HG02938 (cell line): ENCODE results near the gene QRFP.

Experiments used
- ATAC-seq: cut with Tn5 transposase; IDR thresholded peaks from one replicate; pipeline ENCODE4 v1.9.1; 2021; ENCODE audit warnings: mild to moderate bottlenecking, moderate library complexity; ENCODE audit not compliant: unreplicated experiment

Gene QRFP, protein sequence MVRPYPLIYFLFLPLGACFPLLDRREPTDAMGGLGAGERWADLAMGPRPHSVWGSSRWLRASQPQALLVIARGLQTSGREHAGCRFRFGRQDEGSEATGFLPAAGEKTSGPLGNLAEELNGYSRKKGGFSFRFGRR

DNA sequence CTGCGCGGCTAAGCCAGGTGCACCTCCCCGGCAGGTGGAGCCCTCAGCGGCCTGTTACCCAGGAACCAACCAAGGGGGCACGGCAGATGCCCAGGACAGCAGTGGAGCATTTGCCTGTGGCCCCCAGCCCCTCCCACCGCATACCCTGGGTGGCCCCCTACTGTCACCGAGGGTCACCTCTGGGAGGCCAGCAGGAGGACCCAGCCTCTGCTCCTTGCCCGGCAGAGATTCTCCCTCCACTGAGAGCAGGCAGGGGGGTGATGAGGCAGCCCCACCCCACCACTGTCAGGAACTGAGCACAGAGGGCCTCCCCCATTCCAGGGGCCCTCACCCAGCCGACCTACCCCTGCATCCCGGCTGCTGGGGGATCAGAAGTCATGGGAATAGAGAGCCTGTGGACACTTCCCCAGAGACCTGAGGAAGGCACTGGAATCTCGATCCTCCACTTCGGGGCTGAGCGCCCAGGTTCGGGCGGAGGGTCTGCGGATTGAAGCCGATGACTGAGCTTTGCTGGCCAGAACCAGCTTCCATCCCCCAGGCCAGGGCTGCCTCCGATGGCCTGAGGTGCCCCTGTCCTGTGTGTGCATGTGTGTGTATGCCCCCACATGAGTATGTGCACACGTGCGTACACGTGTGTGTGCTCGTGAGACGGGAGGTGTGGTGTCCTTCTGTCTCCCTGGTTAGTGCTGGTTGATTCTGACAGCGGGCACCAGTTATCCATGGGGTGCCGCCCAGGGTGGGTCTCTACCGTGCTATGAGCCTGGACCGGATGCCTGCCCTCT, at the start of gene QRFP:
Gene QRFP (minus strand): TSS at position 580 of the 782 bp plus-strand sequence. CDS start 2,974 bp downstream, outside the sequence.
- no peak for ATAC-seq

DNA sequence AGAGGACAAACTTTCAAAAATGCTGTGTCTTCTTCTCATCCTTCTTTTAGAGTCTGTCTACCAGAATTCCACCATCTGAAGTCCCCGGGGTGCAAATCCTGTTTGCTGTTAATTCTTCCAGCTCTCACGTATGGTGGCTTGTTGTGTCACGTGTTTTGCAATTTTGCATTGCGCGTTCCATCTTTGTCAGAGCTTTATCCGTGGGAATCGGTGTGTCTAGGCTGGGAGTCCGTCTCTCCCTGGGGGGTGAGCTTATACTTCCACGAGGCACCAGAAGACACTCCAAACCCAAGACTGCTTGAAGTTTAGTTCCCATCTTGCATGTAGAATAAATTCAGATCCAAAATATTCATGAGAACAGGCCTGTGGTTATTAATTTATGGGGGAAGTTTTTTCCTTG, 48.6 kb upstream of the QRFP start:
- ATAC-seq, result no peak

DNA sequence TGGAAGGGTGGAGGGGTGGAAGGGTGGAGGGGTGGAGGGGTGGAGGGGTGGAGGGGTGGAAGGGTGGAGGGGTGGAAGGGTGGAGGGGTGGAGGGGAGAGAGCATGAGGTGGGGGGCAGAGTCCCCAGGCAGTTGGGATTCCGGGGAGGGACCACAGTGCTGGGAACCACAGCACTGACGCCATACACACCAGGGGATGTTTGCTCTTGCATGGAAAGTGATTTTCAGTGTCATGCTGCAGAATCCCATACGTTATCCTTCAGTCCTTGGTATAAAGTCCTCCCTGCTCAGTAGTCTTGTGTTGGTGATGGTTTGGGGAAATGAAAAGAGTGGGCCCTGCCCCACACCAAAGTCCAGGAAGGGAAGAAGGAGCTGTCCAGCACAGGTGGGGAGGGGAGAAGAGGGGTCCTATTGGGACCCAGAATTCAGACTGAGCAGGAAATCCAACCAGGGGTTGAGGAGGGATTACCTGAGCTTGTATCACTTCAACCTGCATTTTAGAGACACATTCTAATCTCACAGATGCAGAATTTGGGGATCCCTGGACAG, 48.0 kb upstream of the QRFP start:
- no peak for ATAC-seq

DNA sequence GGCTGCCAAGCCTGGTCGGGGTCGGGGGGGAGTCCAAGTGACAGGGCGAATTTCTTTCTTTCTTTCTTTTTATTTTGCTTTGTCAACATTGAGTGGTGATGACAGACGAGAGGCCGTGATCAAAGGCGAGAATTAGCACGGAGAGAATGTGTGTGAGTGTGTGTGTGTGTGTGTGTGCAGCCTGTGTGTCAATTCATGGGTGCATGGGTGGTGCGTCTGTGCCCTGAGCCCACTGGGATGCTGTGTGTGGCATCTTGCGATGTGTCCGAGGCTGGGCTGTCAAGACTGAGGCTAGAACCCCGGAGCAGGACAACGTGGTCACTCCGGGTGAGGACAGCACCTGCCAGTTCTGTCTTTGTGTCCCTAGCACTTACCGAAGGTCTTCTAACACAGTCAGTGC, 47.2 kb upstream of the QRFP start:
- no peak for ATAC-seq

DNA sequence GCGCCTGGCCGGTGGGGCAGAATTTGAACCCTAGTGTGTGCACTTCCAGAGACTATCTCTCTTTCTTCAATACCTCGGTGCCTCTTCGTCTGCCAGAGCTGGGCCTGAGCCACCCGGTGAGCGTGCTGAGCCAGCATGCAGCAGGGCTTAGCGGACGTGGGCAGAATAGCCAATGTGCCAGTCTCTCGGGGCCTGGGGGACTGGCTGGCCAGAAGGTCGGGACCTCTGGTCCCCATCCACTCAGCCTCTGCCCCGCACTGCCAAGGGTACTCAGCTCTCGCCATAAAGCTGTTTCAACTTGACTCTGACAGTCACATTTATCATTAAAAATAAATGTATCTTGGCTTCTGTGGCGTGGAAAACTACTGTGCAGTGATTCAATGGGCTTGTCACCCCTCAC, 46.6 kb upstream of the QRFP start:
- ATAC-seq, result no peak

DNA sequence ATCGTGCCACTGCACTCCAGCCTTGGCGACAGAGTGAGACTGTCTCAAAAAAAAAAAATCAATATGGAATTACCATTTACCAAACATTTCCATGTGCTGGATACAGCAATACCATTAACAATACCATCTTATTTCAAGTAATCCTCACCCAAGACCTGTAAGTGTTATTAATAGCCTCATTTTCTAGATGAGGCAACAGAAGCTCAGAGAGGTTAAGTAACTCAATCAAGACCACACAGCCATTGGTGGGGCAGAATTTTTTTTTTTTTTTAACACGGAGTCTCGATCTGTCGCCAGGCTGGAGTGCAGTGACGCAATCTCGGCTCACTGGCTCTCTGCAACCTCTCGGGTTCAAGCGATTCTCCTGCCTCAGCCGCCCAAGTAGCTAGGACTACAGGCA, 46.1 kb upstream of the QRFP start:
- ATAC-seq, result no peak

DNA sequence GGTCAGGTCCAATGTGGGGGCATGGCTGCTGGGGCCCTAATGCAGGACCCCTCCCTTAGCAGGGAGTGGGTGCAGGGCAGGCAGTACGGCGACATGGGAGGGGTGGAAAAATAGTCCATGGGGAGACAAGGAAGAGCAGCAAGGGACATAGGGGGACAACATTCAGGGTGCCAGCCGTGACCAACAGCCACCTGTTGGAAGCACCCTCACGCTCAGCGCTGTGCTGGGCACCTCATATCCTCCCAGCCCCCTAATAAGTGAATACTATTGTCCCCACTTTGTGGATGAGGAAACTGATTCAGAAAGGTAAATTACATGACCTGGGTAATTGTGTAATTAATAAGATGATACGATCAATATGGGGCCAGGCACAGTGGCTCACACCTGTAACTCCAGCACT, 45.5 kb upstream of the QRFP start:
- no peak for ATAC-seq

DNA sequence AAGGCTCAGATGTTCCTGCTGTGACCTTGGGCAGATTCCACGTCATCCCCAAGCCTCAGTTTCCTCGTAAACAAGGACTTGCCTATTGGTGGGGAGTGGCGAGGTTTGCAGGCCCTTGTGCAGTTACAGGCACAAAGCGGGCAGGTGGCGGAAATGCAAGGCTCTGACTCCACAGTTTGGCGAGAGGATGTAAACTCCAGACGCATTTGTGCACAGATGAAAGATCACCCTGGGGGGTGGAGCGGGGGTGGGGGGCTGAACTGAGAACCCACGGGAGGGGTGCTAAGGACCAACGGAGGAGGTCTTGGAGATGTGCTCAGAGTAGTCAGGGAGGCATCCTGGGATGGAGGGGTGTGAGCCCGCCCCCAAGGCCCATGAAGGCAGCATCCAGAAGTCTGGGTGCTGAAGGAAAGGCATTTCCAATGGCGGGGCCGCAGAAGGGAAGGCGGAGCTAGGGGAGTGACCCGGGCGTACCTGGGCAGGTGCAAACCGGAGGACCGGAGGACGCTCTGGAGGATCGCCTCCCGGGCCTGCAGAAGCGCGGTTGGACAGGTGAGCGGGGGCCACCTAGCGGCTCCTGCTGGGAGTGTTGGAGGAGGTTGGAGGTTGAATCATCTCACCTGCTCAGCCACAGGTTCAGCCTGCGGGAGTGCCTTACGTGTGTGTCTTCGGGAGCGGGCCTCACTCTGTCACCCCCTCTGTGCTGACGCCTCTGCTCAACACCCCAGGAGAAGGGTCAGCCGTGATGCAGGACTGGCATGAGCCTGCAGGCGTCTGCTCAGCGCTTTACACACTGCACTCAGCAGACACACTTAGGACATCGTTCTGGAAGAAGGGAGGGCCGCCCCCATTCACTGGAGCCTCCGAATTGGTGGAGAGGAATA, 44.3 kb upstream of the QRFP start:
- ATAC-seq, result no peak

DNA sequence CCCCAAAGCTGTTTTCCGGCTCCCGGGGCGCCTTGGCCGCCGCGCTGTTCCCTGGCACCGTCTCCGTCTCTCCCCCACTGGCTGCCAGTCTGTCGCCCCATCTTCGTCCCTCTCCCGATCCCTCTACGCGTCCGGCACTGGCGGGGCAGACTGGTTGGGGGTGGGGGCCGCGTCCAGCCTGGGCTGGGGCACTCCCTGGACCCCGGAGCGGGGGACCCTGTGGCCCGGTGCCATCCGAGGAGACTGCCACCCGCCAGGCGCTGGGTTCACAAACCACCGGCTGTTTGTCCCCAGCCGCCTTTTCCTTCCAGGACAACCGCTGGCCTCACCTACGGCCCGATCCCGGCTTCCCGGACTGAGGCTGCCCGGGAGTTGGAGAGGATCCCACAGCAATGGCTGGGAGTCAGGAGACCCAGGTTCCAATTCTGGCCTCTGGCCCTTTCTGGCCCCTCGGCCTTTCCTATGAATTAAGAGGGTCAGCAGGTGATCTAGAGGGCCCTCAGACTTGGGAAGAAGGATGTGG, 43.5 kb upstream of the QRFP start:
- ATAC-seq, result no peak

DNA sequence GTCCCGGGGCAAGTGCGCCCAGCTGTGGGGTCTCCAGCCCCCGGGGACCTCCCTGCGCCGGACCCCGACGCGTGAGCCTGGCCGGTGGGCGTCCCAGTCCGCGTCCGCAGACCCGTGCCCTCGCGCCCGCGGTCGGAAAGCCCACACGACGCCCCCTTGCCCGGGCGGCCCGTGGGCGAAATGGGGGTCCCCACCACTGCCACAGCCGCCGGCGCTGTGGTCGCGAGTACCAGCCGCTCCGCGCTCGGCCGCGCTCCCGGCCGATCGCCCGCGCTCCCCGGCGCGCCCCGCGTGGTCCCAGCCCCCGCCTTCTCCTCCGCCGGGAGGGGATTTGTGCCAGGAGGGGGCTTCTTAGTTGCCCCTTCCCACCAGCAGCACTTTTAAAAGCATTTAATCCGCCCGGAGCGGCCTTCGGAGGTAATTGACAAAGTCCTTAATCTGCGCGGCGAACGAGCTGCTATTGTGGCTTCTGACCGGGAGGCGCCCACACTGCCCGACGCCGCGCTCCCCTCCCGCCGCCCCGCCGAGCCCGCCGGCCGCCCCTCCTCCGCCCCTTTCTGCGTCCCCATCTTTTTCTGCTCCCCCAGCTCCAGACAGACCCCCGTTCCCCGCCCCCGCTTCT, 42.9 kb upstream of the QRFP start:
- no peak for ATAC-seq

DNA sequence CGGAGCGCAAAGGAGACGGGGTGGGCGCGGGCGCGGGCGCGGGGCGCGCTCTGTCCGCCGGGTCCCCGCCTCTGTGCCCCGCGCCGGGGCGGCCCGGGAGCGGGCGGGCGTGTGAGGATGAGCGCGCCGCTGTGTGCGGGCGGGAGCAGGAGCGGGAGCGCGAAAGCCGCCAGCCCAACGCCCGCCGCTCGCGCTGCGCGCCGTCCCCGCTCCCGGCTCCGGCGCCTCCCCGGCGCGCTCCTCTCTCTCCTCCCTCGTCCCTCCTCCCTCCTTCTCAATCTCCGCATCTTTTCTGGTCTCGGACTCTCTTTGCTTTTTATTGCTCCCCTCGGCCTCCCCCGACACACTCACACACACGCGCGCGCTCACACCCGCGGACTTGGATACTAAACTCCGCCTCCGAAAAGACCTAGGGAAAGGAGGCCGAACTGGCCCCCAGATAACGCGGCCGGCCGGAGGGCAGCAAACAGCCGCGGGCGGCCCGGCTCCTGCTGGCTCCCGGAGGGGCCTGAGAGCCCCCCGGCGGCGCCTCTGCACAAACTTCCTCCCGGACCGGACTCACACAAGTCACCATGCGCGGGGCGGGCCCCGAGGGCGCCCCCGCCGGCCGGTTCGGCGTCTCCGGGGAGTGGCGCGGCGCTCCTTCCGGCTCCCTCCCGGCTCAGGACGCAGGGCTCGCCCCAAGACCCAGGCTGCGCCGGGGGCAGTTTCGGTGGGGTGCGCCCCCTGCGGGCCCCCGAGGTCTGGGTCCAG, 42.2 kb upstream of the QRFP start, which contains the start of gene FIBCD1:
Gene FIBCD1 (minus strand): TSS at position 596 of the 753 bp plus-strand sequence. CDS start 640 bp downstream, outside the sequence.
- ATAC-seq, result no peak

DNA sequence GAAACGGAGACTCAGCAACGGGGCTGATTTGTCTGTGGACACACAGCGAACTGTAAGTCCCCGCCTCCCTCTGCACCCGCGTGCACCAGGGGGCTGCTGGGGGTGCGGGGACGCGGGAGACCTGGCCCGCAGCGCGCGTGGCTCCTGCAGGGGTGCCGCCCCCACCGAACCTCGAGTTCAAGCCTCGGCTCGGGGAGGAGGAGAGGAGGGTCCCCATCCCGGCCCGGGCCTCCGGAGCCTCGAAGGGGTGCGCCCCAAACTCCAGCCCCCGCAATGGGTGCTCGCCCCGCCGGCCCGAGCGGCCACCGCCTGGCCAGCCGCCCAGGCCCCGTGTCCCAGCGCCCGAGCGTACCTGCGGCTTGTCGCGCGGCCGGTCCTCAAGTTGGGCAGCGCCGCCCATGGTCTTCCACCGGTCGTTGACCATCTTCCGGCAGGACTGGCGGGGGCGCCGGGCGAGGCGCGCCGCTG, 41.6 kb upstream of the QRFP start:
- ATAC-seq, result no peak

DNA sequence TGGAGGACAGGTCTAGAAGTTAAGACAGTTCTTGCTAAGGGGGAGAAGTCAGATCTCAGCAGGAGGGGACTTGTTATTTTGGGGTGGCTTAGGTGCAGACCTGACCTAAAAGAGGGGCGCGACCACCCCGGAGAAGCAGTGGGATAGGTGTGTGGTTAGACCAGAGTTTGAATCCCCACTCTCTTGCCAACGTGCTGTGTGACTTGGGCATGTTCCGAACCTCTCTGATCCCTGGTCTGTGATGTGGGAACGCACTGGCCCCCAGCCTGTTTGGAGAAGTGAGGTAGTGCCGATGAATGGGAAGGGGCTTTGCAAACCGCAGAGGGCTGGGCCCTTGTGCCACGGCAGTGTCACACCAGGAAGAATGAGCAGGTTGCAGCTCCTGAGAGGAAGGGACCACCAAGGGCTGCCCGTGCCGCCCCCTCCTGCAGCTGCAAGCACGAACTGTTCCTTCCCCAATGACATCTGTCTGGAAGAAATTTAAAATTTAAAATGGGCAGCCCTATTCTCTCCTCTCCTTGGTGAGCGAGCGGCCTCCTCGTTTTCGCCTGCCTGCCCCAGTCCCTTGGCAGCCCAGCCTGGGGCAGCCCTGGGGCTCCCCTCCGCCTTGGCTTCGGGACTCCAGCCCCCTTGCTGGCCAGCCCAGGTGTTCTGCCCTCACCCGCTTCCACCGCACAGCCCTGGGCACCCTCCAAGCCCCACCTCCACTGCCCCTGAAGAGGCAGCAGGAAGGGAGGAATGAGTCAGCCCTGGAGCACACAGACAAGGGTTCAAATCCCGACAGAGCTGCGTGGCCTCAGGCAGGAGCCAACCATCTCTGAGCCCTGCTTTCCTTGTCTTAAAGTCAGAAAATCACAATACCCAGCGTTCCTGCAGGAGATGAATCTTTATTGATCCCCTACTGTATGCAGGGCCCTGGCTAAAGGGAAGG, 40.8 kb upstream of the QRFP start:
- ATAC-seq, result no peak

DNA sequence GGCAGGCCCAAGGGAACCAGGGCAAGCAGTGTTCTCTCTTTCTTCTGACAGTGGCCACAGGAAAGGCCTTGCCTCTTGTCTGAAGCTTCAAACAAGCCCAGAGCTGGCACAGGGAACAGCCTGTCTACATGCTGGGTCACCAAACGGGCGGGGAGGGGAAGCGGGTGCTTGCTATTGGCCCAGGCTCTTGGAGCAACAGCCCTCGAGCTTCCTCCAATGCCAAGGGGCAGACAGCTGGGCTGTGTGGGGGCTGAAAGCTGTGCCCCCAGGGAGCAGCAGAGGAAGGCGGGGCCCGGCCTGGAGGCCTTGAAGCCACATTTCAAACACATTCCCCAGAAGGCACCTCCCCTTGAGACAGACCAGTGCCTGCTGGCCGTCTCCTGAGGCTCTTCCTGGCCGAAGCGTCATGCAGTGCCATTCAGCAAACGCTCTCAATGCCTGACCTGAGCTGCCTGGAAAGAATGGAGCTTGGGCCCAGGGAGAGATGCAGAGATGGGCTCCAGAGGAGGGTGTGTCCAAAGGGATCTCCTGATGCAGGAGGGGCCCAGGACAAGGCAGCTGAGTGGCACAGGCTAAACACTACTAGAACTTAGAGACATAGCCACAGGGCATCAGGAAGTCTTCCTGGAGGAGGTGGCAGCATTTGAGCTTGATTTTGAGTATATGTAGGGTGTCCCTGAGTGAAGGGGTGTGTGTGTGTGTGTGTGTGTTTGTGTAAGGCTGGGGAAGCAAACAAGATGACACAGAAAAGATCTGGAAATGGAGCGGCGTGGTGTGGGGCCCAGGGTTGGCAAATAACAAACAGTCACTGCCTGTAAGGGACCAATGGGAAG, 39.9 kb upstream of the QRFP start:
- no peak for ATAC-seq

DNA sequence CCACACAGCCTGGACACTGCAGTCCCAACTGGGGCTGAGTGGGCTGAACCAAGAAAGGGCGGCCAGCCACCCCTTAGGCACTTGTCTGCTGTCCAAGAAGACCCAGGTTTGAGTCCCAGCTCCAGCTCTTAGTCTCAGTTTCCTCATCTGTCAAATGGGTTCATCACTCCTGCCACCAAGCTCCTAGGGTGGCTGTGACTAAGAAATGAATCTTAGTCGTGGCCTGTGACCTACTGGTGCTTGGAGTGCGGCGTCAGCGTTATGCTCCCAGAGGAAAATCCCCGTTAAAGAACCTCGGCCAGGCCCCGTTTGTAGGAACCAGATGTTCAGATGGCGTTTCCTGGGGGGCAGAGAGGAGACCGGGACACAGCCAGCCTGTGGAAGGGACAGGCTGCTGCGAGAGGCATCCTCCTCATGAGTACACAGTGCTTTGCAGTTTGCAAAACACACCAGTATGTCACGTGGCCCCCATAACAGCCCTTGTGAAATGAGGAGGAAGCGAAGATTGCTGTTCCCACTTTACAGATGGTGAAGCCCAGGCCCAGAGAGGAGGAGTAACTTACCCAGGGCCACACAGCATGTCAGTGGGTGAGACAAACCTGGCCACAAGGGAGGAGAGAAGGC, 39.1 kb upstream of the QRFP start:
- no peak for ATAC-seq

DNA sequence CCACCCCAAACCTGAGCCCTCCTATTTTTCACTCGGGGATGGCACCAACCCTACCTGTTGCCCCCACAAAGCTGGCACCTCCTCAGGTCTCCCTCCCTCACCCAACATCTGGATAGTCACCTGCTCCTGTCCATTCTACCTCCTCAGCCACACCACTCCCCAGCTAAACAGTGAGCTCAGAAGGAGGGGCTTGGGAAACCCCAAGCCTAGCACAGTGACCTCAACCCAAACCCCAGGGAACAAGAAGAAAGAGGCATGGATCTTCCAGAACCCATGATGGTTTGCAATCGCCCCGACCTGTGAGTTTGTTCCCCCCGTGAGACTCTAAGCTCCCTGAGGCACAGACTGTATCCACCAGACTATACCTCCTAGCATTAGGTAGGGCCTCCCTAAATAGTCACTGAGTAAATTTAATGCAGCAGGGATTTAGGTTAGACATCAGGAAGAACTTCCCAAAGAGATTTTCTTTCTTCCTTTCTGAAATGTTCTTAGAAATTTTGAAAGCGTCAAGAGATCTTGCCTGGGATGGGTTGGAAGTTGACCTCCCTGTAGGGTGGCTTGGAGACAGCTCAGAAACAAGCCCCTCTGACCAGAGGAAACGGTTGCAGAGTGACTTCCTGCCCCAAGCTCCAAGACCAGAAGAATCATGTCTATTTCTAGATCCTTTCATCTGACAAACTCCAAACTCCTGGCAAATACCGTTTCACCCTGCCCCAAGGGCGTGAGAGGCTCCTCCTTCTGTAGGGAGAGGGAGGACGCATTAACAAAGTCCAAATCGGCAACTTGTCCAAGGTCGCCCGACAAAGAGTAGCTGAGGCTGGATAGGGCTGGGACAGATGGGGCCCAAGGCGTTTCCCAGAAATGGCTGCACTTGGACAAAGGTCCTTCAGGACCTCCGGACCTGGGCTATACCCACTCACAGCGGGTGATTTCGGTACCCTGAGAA, 38.4 kb upstream of the QRFP start:
- ATAC-seq, result no peak
